ENCODE results near the gene ADAP1.

DNA sequence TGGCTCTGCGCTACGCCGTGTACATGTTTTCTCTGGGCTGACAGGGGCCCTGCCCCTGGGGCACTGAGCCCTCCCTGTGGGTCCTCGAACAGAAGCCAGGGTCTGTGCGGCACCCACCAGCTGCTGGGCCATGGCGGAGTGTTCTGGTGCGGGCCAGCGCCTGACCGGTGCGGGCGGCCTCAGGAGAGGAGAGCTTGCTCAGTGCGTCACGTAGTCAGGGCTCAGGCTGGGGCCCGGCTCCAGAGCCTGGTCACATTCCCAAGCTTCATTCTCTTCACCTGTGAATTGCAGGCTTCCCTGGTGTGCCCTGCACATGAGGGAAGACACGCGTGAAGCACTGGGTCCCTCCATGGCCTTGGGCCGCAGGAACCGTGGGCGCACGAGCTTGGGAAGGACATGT, 62.7 kb downstream of the ADAP1 start:
- TF ChIP-seq, protein P1, sequence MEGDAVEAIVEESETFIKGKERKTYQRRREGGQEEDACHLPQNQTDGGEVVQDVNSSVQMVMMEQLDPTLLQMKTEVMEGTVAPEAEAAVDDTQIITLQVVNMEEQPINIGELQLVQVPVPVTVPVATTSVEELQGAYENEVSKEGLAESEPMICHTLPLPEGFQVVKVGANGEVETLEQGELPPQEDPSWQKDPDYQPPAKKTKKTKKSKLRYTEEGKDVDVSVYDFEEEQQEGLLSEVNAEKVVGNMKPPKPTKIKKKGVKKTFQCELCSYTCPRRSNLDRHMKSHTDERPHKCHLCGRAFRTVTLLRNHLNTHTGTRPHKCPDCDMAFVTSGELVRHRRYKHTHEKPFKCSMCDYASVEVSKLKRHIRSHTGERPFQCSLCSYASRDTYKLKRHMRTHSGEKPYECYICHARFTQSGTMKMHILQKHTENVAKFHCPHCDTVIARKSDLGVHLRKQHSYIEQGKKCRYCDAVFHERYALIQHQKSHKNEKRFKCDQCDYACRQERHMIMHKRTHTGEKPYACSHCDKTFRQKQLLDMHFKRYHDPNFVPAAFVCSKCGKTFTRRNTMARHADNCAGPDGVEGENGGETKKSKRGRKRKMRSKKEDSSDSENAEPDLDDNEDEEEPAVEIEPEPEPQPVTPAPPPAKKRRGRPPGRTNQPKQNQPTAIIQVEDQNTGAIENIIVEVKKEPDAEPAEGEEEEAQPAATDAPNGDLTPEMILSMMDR (IDR thresholded peaks at IDR 0.05) = no peak
- TF ChIP-seq POLR2A (IDR thresholded peaks at IDR 0.05) = no peak

Data from lower leg skin (tissue), 3 donors.